NCI-H128 (cell line): ENCODE measurements around the gene ASB2.

Experiments
- DNase-seq: peaks from one replicate; lab custom pipeline; 2025; ENCODE audit not compliant: unreplicated experiment; lab: John Stamatoyannopoulos, UW

ASB2 gene

DNA sequence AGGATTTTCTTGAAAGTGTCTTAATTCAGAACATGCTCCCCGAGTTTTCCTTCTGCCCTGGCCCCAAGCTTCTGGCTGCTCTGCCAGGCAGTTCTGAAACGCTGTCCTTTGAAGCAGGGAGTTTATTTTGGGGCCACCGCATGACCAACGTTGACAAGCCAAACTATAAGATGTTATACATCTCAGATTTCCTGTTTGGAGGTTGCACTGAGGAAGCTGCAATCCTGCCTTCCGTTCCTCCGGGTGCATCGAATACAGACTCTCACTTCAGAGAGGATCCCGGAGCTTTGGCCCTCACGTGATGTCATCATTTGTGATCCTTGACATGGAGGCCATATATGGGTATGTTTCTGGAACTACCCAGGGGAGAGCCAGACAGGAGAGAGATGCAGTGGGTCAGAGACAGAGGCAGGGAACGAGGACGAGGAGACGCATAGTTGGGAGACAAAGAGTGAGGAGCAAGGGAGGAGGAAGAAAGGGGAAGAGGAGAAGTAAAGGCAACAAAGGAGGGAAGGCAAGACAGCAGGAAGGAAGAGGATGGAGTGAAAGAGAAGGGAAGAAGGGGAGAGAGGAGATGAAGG is at the start of gene ASB2:
ASB2 (minus strand) TSS at position 94 of the 581 bp plus-strand sequence. CDS start 12,031 bp downstream, outside the sequence.
- no peak for DNase-seq

DNA sequence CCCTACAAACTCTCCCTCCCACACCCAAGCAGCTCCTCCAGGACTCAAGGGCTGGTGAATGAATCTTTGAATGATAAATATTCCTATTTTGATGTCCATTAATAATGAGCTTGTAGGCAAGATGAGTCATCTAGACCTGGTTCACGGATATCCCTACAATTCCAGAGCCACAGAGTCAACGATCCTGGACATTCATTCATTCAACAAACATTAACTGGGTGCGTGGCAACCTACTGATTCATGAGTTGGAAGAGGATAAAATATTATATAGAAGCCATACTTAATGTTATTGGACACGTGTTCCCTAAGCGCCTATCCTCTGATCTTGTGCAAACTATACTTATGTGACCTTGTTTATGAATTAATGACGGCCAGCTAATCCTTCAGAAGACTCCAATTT is 49.4 kb upstream of the ASB2 start:
- no peak for DNase-seq

GRCh38 chr14:94024549-94024948 is 48.2 kb upstream of the ASB2 start:
- no peak for DNase-seq

GRCh38 chr14:94022532-94023411 is 46.4 kb upstream of the ASB2 start:
- no peak for DNase-seq

DNA sequence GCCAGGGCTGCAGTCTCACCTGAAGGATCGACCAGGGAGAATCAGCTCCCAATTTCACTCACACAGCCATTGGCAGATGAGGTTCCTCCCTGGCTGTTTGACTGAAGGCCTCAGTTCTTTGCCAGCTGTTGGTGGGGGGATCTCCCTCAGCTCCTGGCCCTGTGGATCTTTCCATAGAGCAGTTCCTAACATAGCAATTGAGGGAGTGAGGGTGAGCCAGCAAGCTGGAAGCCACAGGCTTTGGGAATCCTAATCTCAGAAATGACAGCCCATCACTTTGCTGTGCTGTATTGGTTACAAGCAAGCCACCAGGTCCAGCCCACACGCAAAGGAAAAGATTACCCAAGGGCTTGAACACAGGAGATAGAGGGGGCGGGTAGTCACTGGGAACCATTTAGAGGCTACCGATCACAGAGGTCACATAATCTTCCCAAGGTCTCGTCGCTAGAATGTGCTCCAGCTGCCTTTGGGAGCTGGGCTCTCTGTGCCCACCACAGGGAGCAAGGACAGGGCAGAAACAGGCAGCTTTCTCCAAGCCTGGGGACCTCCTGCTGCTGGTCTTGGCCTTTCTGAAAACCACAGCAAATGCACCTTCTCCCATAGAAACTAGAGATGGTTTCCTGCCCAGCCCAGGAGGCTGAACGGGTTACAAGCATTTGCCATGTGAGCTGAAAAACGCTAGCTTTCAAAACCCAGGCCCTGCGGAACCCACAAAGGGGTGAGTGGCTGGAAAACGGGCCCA is 45.2 kb upstream of the ASB2 start:
- DNase-seq = no peak

DNA sequence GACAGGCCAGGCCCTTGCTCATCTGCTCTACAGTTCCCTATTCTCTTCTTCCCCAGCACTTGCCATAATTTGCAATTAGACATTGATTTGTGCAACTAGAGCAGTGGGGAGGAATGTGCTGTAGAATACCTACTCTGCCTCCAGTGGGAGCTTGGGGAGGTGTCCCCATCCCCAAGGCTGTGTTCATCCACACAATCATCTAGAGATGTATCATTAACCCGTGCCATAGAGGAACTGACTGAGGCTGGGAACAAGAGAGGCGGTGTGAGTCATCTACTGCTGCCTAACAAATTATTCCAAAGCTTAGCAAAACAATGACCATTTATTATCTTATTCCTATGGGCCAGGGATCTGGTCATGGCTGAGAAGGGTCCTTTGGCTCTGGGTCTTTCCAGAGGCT is 44.6 kb upstream of the ASB2 start:
- no peak for DNase-seq

GRCh38 chr14:94020267-94020666 is 43.9 kb upstream of the ASB2 start:
- DNase-seq = no peak

DNA sequence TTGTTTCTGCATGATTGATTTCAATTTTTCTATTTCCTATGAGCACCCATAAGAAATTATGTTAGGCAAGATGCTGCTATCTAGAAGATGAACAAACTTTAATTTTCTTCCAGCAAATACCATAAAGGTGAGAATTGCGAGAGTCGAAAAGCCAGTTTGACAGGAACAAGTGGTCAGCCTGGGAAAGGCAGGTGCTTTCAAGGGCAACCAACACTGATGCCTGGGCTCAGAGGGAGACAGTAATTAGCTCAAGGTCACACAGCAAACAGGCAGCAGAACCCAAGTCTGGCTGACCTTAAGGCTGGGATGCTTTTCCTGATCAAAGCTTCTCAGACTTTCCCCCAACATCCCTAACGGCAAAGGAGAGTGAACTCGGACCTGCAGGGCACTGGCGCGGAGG is 43.0 kb upstream of the ASB2 start:
- no peak for DNase-seq

DNA sequence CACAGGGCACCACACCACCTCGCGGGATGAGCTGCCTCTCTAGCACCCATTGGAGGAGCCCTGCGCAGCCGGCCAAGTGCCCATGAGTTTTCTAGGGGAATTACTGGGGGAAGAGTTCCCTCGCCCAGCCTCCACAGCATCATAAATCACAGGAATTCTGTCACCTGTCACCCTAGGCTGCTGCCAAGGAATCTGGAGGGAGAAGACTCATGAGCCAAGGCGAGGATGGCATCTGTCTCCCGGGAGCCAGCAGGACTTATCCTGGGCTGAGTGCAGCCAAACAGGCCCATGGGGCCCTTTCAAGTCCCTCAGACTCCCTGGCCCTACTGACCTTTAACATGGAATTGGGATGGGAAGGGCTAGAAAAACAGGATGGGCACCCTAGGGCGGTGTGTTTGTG is 41.9 kb upstream of the ASB2 start:
- DNase-seq = no peak

GRCh38 chr14:94016446-94016976 is 40.1 kb upstream of the ASB2 start:
- DNase-seq = no peak

- DNase-seq = no peak
These were observed 38.9 kb upstream of the ASB2 start for GRCh38 chr14:94015223-94015622.

- DNase-seq = no peak
These were observed 38.0 kb upstream of the ASB2 start for GRCh38 chr14:94014382-94014781.

- no peak for DNase-seq
These were observed 35.4 kb upstream of the ASB2 start for GRCh38 chr14:94011795-94012194.

DNA sequence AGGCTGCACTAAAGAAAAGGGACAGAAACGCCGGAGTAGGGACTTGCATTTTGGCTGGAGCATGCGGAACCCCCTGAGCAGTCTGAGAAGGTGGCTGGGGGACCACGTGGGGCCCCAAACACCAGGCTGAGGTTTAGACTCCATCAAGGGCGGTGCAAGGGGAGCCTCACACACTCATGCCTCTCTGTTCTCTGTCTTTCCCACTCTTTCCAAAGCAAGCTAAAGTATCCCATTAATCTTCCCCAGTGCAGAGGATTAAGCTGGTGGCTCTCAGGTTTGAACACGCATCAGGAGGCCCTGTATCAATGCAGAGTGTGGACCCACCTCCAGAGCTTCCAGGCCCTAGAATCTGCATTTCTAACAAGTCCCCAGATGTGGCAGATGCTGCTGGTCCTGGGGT is 34.3 kb upstream of the ASB2 start:
- no peak for DNase-seq

GRCh38 chr14:94009767-94010166 is 33.4 kb upstream of the ASB2 start:
- no peak for DNase-seq

- no peak for DNase-seq
These were observed 31.9 kb upstream of the ASB2 start for GRCh38 chr14:94008234-94008633.

GRCh38 chr14:94005324-94006073 is 29.1 kb upstream of the ASB2 start:
- no peak for DNase-seq

GRCh38 chr14:94004015-94004414 is 27.6 kb upstream of the ASB2 start:
- no peak for DNase-seq

- no peak for DNase-seq
These were observed 27.0 kb upstream of the ASB2 start for GRCh38 chr14:94003397-94003796.

DNA sequence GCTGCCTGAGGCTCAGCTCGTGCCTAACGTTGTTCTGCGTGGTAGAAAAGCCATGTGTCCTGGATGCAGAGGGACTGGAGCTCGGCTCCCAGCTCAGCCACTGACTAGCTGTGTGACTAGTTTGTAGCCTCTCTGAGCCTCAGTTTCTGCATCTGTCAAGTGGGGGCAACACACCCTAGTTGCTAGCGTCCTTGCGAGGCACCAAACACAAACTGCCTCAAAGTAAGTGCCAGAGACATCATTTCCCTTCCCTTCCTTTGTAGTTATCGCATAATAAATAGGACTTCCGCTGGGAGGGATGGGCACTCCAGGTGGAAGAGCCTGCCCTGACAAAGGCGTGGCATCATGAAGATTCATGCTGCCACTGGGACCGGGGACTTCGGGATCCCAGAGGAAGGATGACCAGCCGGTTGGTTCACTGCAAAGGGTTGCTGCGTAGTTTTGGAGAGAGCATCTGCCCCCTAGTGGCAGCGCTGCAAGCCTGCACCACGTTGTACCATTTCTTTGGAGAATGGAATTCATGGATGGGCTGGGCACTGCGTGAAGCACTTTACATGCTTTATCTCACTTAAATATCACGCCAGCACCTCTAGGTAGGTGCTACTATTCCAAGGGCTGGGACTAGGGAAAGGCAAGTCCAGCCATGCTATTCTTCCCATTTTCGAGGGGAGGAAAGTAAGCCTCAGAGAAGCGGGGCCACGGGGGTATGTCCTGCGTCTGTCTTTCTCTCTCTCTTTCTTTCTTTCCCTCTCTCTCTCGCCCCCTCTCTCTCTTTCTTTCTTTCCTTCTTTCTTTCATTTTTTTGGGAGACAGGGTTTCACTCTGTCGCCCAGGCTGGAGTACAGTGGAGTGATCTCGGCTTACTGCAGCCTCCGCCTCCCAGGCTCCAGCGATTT is 25.4 kb upstream of the ASB2 start:
- DNase-seq = peak; percentile 20
